Measurements from ENCODE around the gene TLCD5. TPM values are rescaled to one million over a fixed set of nuclear protein-coding genes. Genes with fewer than 3 reads are reported as not detected.
A peak's percentile ranks its signal among the peaks of the same experiment; 100 is the strongest.

TLCD5 gene
- total RNA-seq, 2 experiments from 2014 or later, result 1.2 to 2.2 TPM

DNA sequence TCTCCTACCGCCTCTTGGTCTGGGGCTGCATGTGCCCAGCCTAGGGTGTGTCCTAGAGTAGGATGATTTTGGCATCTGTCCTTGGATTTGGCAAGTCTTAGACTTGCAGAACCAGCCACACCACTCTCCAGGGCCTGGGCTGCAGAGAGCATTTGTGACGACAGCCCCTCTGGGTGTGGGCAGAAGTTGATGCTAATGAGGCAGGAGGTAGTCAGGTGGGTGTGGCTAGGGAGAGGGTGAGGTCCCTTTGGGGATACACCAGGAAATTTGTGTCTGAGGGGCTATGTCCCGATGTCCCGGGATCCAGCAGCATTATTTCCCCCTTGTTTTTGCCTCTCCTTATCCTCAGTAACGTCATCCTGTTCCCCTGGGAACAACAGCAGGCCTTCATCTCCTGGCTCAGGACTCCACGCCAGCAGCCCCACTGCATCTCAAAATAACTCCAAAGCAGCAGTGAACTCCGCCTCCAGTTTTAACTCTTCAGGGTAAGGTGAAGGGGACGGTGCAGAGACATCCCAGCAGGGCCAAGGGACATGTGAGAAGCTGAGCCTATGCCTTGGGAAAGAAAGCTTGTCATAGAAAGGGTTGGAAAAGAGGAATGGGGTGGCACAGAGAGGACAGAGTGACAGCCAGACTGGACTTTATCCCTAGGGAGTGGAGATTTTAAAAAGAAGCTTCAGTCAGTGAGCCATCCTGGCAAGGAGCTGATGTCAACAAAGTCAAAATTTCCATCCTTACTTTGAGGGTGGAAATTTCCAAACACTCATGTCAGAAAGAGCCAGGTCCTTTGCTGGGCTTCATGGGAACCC is 8.0 kb upstream of the TLCD5 start:
- Mint-ChIP-seq H3K36me3 (ENCODE audit: low read depth) (no peaks in the 10 kb centered on the region), H3K9me3 (no peaks in the 10 kb centered on the region), H3K4me1 (ENCODE audit: low read depth) (no peaks in the 10 kb centered on the region), H3K4me3 (no peak overlapping the region), H3K27ac (no peak overlapping the region), H3K27me3 (ENCODE audit: low read depth) (peaks cover 19% of the 10 kb centered on the region)
- intact Hi-C loops (cut with micrococcal nuclease), result no loop called here
- CTCF ChIA-PET, result interaction anchor here (1.4 to 2.1 kb wide), 2 partner anchors 14 to 18 kb away, joined by 7 read pairs; no protein-coding TSS in a partner anchor
- no peak for DNase-seq

DNA sequence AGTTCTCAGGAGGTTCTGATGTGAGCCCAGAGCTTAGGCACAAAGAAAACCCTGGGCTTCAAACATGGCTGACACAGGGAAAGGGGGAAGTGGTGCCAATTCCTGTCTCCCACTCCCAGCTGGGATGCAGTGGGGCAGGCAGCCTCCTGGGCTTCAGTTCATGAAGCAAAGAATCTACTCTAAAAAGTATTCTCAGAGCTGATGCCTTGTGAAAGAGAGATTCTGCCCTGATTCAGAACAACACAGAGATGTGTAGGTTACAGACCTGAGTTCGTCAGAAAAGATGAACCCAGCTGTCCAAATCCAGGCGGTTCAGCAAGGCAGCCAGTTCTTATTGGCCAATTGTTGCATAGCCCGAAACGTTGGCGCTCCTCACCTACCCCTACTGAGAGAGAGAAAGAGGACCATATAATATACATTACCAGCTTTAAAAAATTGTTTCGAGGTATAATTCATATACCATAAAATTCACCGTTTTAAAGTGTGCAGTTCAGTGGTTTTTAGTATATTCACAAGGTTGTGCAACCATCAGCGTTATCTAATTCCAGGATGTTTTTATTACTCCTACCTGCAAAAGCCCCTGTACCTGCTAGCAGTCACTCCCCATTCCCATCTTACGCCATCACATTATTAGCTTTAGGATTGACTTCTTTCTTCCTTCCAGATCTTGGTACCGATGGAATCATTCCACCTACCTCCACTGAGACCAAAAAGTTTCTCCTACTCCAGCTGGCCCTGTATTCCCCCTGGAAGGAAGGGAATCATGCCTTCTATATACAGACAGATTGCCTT is 7.2 kb upstream of the TLCD5 start:
- intact Hi-C loops (cut with micrococcal nuclease), result no loop called here
- Mint-ChIP-seq H3K27ac (no peak overlapping the region), H3K36me3 (ENCODE audit: low read depth) (no peaks in the 10 kb centered on the region), H3K4me3 (no peak overlapping the region), H3K9me3 (no peaks in the 10 kb centered on the region), H3K27me3 (ENCODE audit: low read depth) (peaks cover 15% of the 10 kb centered on the region), H3K4me1 (ENCODE audit: low read depth) (no peaks in the 10 kb centered on the region)
- no peak for DNase-seq
- CTCF ChIA-PET, result interaction anchor here (1.4 to 2.1 kb wide), 2 partner anchors 15 to 17 kb away, joined by 7 read pairs; no protein-coding TSS in a partner anchor

DNA sequence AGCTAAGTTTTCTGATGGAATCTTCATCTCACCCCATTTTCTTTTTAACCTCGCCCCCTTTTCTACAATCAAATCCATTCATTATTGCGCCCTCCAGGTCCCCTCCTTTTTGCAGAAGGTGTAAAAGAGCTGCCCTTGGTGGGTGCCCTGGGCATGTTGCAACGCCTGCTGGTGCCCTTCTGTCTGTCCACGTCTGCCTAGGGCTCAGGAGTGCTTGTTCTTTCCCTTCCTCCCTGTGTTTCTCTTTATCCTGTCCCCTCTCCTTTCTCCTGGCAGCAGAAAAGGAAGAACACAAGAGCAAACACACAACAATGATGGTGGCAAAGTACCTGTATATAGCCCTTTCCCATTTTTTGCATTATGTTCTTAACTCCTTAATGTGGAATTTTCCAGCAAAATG is 6.2 kb upstream of the TLCD5 start:
- intact Hi-C loops (cut with micrococcal nuclease), result no loop called here
- Mint-ChIP-seq H3K27me3 (ENCODE audit: low read depth) (peaks cover 24% of the 10 kb centered on the region), H3K4me1 (ENCODE audit: low read depth) (no peaks in the 10 kb centered on the region), H3K9me3 (no peaks in the 10 kb centered on the region), H3K27ac (no peak overlapping the region), H3K4me3 (no peak overlapping the region), H3K36me3 (ENCODE audit: low read depth) (no peaks in the 10 kb centered on the region)
- DNase-seq, result no peak
- CTCF ChIA-PET, result interaction anchor here (2.1 kb wide), 1 partner anchor 16 kb away, joined by 7 read pairs; no protein-coding TSS in a partner anchor

DNA sequence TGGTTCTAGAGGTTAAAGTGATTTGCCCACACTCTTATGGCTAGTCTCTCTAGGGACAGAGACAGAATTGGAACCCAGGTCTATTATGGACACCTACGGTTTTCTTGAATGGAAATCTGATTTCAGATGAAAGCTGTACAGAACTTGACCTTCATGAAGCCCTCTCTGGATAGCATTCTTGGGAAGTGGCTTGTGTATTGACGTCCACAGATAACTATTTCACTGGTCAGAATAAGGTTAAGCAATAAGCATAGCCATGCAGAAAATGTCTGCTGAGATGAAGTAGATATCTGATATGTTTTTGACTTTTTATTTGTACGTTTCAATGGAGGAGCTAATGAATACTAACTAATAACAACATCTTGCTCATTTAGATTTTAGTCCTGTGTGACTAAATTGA is 1.1 kb downstream of the TLCD5 start:
- peaks cover 50% of the 10 kb centered on the region for H3K27me3 Mint-ChIP-seq (ENCODE audit: low read depth)
- CTCF ChIA-PET, result interaction anchor here (1.2 kb wide), 1 partner anchor 11 kb away, joined by 4 read pairs; the partner anchor contains the start of gene ARHGEF12
- no peaks in the 10 kb centered on the region for H3K9me3 Mint-ChIP-seq
- no peaks in the 10 kb centered on the region for H3K36me3 Mint-ChIP-seq (ENCODE audit: low read depth)
- H3K4me1 Mint-ChIP-seq (ENCODE audit: low read depth), result peaks cover 13% of the 10 kb centered on the region
- H3K27ac Mint-ChIP-seq, result no peak overlapping the region
- peak overlapping the region; percentile 68 for H3K4me3 Mint-ChIP-seq
- no peak for DNase-seq
- intact Hi-C loops (cut with micrococcal nuclease), result no loop called here

DNA sequence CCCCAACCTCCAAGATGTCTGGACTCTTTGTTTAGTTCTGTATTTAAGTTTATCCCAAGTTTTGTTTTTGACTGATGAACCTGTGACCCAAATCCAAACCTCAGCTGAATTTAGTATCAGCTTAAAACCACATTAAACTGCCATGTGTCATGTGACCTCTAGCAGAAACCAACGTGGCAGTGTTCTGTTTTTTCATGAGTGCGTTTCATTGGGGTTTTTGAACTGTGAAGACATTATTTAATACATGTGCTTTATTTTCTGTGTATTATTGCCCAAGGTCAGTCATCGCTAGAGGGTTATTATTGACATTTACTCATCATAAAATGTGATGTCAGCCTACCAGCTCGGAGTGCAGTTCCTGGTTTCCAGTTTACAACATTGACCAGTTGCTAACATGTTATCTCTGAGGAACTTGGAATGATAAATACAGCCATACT is 1.8 kb downstream of the TLCD5 start:
- H3K4me3 Mint-ChIP-seq, result no peak overlapping the region
- peaks cover 13% of the 10 kb centered on the region for H3K4me1 Mint-ChIP-seq (ENCODE audit: low read depth)
- intact Hi-C loops (cut with micrococcal nuclease), result no loop called here
- H3K27me3 Mint-ChIP-seq (ENCODE audit: low read depth), result peaks cover 52% of the 10 kb centered on the region
- no peak for DNase-seq
- H3K27ac Mint-ChIP-seq, result no peak overlapping the region
- CTCF ChIA-PET, result interaction anchor here (0.6 to 1.2 kb wide), 2 partner anchors 8 to 10 kb away, joined by 4 to 5 read pairs; partner anchors contain the start of gene ARHGEF12
- no peaks in the 10 kb centered on the region for H3K9me3 Mint-ChIP-seq
- H3K36me3 Mint-ChIP-seq (ENCODE audit: low read depth), result no peaks in the 10 kb centered on the region

DNA sequence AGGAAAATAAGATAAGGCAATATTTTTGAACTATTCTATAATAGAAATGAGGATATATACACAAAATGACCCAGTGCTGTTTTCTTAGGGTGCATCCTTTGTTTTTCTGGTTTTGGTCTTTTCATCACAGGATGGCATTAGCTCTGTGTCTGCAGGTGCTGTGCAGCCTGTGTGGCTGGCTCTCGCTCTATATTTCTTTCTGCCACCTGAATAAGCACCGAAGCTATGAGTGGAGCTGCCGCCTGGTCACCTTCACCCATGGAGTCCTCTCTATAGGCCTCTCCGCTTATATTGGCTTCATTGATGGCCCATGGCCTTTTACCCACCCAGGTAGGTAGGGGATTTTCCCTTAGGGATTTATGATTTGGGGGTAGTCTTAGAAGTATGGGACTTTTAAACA is 2.2 kb downstream of the TLCD5 start:
- Mint-ChIP-seq H3K27me3 (ENCODE audit: low read depth) (peaks cover 51% of the 10 kb centered on the region), H3K36me3 (ENCODE audit: low read depth) (no peaks in the 10 kb centered on the region), H3K4me1 (ENCODE audit: low read depth) (peaks cover 13% of the 10 kb centered on the region), H3K27ac (no peak overlapping the region), H3K9me3 (no peaks in the 10 kb centered on the region), H3K4me3 (no peak overlapping the region)
- DNase-seq, result no peak
- intact Hi-C loops (cut with micrococcal nuclease), result no loop called here
- CTCF ChIA-PET, result interaction anchor here (0.6 kb wide), 1 partner anchor 8 kb away, joined by 5 read pairs; no protein-coding TSS in a partner anchor

DNA sequence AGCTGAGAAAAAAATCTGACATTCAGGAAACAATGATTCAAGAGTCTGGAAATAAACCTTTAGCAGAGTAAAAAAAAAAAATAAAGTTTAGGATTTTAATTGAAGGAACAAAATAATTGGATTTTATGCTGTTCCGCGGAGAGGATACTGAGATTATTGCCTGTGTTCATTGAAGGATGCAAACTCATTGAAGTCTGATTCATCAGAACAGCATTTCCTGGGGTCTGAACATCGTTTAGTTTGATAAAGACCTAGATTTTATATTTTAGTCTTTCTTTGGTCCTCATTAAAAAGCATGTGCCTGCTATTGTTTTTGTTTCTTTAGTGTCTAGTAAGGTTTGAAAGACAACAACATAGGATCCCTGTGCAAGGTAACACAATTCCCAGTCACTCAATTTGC is 4.5 kb downstream of the TLCD5 start:
- H3K36me3 Mint-ChIP-seq (ENCODE audit: low read depth), result no peaks in the 10 kb centered on the region
- CTCF ChIA-PET, result no interaction called here
- intact Hi-C loops (cut with micrococcal nuclease), result no loop called here
- peaks cover 41% of the 10 kb centered on the region for H3K27me3 Mint-ChIP-seq (ENCODE audit: low read depth)
- no peak for DNase-seq
- no peaks in the 10 kb centered on the region for H3K9me3 Mint-ChIP-seq
- H3K27ac Mint-ChIP-seq, result no peak overlapping the region
- H3K4me1 Mint-ChIP-seq (ENCODE audit: low read depth), result peaks cover 15% of the 10 kb centered on the region
- no peak overlapping the region for H3K4me3 Mint-ChIP-seq

DNA sequence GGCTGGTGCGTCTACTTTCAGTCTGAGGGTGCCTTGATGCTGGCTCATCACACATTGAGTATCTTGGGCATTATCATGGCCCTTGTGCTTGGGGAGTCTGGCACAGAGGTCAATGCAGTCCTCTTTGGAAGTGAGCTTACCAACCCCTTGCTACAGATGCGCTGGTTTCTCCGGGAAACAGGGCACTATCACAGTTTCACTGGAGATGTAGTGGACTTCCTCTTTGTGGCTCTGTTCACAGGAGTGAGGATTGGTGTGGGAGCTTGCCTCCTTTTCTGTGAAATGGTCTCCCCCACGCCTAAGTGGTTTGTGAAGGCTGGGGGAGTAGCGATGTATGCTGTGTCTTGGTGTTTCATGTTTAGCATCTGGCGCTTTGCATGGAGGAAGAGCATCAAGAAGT is 4.9 kb downstream of the TLCD5 start:
- CTCF ChIA-PET, result no interaction called here
- no peak overlapping the region for H3K4me3 Mint-ChIP-seq
- intact Hi-C loops (cut with micrococcal nuclease), result no loop called here
- no peak overlapping the region for H3K27ac Mint-ChIP-seq
- H3K4me1 Mint-ChIP-seq (ENCODE audit: low read depth), result peaks cover 13% of the 10 kb centered on the region
- H3K27me3 Mint-ChIP-seq (ENCODE audit: low read depth), result peaks cover 39% of the 10 kb centered on the region
- DNase-seq, result no peak
- H3K36me3 Mint-ChIP-seq (ENCODE audit: low read depth), result no peaks in the 10 kb centered on the region
- no peaks in the 10 kb centered on the region for H3K9me3 Mint-ChIP-seq

DNA sequence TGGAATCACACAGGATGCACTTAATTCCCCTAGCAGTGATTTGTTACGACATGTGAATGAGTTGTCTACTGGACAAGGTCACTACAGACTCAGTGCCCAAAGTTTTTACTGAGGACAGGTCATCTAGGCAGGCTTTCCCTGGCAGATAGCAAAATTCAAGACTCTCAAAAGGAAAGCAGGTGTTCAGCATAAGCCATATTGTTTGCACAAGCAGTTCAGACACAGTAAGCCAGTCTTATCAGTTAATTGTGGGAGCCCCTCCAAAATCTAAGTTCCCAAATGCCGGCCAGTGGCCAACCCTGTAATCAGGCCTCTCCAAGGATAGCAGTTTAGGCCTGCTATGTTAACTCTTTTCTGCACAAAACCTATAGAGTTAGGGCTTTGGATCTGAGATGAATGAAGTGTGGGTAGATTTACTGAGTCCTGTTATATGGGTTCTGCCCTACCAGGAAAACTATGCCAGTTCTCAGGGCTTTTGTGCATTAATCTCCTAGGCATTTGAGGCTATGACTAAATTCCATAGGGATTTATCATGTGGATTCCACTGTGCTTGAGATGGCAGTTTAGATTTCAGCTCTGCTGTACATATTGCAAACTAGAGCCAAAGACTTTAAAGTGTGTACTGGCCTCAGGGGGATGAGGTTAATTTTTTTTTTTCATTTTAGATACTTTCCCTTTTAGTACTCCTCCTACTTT is 6.3 kb downstream of the TLCD5 start:
- H3K27ac Mint-ChIP-seq, result no peak overlapping the region
- no peaks in the 10 kb centered on the region for H3K9me3 Mint-ChIP-seq
- DNase-seq, result no peak
- H3K27me3 Mint-ChIP-seq (ENCODE audit: low read depth), result peaks cover 31% of the 10 kb centered on the region
- CTCF ChIA-PET, result no interaction called here
- intact Hi-C loops (cut with micrococcal nuclease), result no loop called here
- H3K36me3 Mint-ChIP-seq (ENCODE audit: low read depth), result no peaks in the 10 kb centered on the region
- H3K4me3 Mint-ChIP-seq, result no peak overlapping the region
- H3K4me1 Mint-ChIP-seq (ENCODE audit: low read depth), result peaks cover 12% of the 10 kb centered on the region

DNA sequence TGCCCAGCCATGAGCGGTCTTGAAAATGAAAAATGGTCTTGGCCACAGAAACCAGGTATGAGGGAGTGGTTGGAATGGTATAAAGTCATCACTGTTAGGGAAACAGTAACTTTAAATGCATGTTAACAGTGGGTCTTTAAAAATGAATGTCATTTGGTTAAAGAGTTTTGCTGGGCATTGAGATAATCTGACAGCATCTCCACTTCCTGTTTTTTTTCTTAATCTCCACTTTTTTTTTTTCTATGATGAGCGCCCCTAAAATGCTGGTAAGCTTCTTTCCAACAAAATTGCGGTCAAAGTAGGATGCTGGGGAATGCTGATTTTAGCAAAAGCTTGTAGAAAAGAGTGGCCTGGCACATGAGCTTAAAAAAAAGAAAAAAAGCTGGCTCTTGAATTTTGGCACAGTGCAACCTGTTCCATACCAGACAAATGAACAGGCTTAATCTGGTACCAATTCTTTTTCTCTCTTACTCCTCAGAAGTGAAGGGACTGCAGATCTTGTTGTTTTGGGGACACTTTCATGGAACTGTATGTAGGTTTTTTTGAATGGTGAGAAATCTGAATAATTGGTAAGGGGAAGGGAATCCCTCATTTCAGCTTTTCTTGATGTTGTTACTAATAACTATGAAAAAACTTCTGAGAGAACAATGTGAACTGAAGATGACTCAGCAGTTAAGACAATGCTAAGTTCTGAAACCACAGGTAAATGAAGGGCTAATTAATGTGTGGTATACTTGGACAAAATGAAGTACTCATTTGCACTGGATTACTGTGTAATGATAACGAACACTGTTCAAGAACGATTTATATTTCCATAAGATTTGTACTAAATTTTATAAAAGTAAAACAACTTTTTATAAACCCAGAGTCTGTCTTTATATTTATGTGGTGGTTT is 8.0 kb downstream of the TLCD5 start:
- Mint-ChIP-seq H3K4me3 (no peak overlapping the region), H3K27me3 (ENCODE audit: low read depth) (peaks cover 32% of the 10 kb centered on the region), H3K27ac (no peak overlapping the region), H3K4me1 (ENCODE audit: low read depth) (peaks cover 18% of the 10 kb centered on the region), H3K36me3 (ENCODE audit: low read depth) (no peaks in the 10 kb centered on the region), H3K9me3 (no peaks in the 10 kb centered on the region)
- no peak for DNase-seq
- intact Hi-C loops (cut with micrococcal nuclease), result no loop called here
- CTCF ChIA-PET, result interaction anchor here (0.8 kb wide), 1 partner anchor 15 kb away, joined by 3 read pairs; no protein-coding TSS in a partner anchor

DNA sequence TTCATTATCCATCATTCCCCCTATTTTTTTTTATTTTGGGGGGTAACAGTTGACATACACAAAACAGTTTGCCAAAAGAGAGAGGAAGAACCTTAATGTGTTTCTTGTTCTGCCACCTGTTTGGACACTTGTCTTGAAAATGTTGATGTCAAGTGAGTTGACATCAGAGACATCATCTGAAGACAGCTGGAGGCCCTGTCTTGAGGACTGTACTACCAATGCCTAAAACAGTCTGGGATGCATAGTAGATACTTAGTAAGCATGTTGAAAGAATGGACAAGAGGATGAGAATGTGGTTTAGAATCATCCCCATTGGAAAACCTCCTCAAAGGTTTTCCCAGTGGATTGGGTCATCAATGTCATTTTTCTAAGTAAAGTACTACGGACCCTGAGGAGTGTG is 8.7 kb downstream of the TLCD5 start:
- no peak overlapping the region for H3K4me3 Mint-ChIP-seq
- no peaks in the 10 kb centered on the region for H3K9me3 Mint-ChIP-seq
- CTCF ChIA-PET, result interaction anchor here (0.9 to 1.8 kb wide), 5 partner anchors 16 to 861 kb away, joined by 3 to 7 read pairs (median 3); no protein-coding TSS in a partner anchor
- H3K27ac Mint-ChIP-seq, result no peak overlapping the region
- no peak for DNase-seq
- H3K4me1 Mint-ChIP-seq (ENCODE audit: low read depth), result peaks cover 21% of the 10 kb centered on the region
- intact Hi-C loops (cut with micrococcal nuclease), result loop anchor here (2.0 kb wide), 1 partner anchor 177 kb away; the partner anchor contains the start of gene GRIK4
- peaks cover 36% of the 10 kb centered on the region for H3K27me3 Mint-ChIP-seq (ENCODE audit: low read depth)
- H3K36me3 Mint-ChIP-seq (ENCODE audit: low read depth), result no peaks in the 10 kb centered on the region

Measured in activated naive CD4-positive, alpha-beta T cell treated with anti-CD3 and anti-CD28 coated beads for 36 hours (primary cell).